ENCODE results near the gene DCTN3. TPM values are rescaled to one million over a fixed set of nuclear protein-coding genes. Genes with fewer than 3 reads are reported as not detected.

Gene DCTN3
- total RNA-seq, 1 donor from 2014 or later = 86.8 TPM

GRCh38 chr9:34573599-34574325, 46.5 kb downstream of the DCTN3 start:
- no peak for DNase-seq (ENCODE audit: low spot score)

- DNase-seq (ENCODE audit: low spot score) = no peak
Observed at GRCh38 chr9:34572628-34573027, 47.7 kb downstream of the DCTN3 start.

- DNase-seq (ENCODE audit: low spot score) = no peak
Observed at GRCh38 chr9:34572092-34572491, 48.2 kb downstream of the DCTN3 start.

GRCh38 chr9:34571481-34571810, 48.8 kb downstream of the DCTN3 start:
- DNase-seq (ENCODE audit: low spot score) = no peak

- DNase-seq (ENCODE audit: low spot score) = no peak
Observed at GRCh38 chr9:34570809-34571480, 49.4 kb downstream of the DCTN3 start.

GRCh38 chr9:34570376-34570775, 49.9 kb downstream of the DCTN3 start:
- DNase-seq (ENCODE audit: low spot score) = no peak

GRCh38 chr9:34568774-34569173, 51.5 kb downstream of the DCTN3 start:
- DNase-seq (ENCODE audit: low spot score) = no peak

GRCh38 chr9:34568133-34568532, 52.2 kb downstream of the DCTN3 start:
- DNase-seq (ENCODE audit: low spot score) = no peak

GRCh38 chr9:34566972-34567371, 53.3 kb downstream of the DCTN3 start:
- no peak for DNase-seq (ENCODE audit: low spot score)

GRCh38 chr9:34566322-34566721, 54.0 kb downstream of the DCTN3 start:
- DNase-seq (ENCODE audit: low spot score) = no peak

- no peak for DNase-seq (ENCODE audit: low spot score)
Observed at GRCh38 chr9:34565856-34566255, 54.4 kb downstream of the DCTN3 start.

GRCh38 chr9:34564617-34565016, 55.7 kb downstream of the DCTN3 start:
- no peak for DNase-seq (ENCODE audit: low spot score)

Other genes starting within 250 kb of the DCTN3 start
- 8.1 TPM for gene MYORG, start 243.6 kb downstream of the DCTN3 start, total RNA-seq
- gene FAM219A, start 161.9 kb downstream of the DCTN3 start, total RNA-seq = 22.3 TPM
- not detected for gene DNAI1, start 161.7 kb downstream of the DCTN3 start, total RNA-seq
- gene ENHO, start 97.5 kb downstream of the DCTN3 start, total RNA-seq = 0.36 TPM
- gene CNTFR, start 30.8 kb downstream of the DCTN3 start, total RNA-seq = 9.4 TPM
- 26.0 TPM for gene RPP25L, start 8.4 kb downstream of the DCTN3 start, total RNA-seq
- not detected for gene ARID3C, start 8.6 kb upstream of the DCTN3 start, total RNA-seq
- 56.8 TPM for gene SIGMAR1, start 17.3 kb upstream of the DCTN3 start, total RNA-seq
- 52.7 TPM for gene GALT, start 26.2 kb upstream of the DCTN3 start, total RNA-seq
- 19.4 TPM for gene IL11RA, start 31.7 kb upstream of the DCTN3 start, total RNA-seq
- gene CCL27, start 42.2 kb upstream of the DCTN3 start, total RNA-seq = 0.68 TPM
- 11.4 TPM for gene CCL19, start 70.8 kb upstream of the DCTN3 start, total RNA-seq
- 55.1 TPM for gene CCL21, start 89.6 kb upstream of the DCTN3 start, total RNA-seq